Karpas-422 (cell line): ENCODE results near the gene IQCF5. TPM values are rescaled to one million over a fixed set of nuclear protein-coding genes. Genes with fewer than 3 reads are reported as not detected.

Source experiments
- DNase-seq: peaks from one replicate; pipeline ENCODE4 v3.0.0-alpha.2; 2015
- H2AFZ ChIP-seq: fragments of 200-600 bp; sonication (generic); 2 replicates; pipeline ENCODE4 v1.6.1; 2014; ENCODE audit warnings: antibody characterized with exemption, low read length, mixed read lengths
- H3K27ac ChIP-seq: fragments of 200-600 bp; sonication (generic); 2 replicates; pipeline ENCODE4 v1.5.1; 2014; ENCODE audit warnings: mild to moderate bottlenecking, low read length, moderate library complexity
- H3K27me3 ChIP-seq: fragments of 200-600 bp; sonication (generic); 2 replicates; pipeline ENCODE4 v1.6.1; 2014; ENCODE audit warnings: low read length, mixed read lengths
- H3K36me3 ChIP-seq: fragments of 200-600 bp; sonication (generic); 2 replicates; pipeline ENCODE4 v1.6.1; 2014; ENCODE audit warnings: low read length, mixed read lengths; ENCODE audit not compliant: insufficient read depth
- H3K4me1 ChIP-seq: fragments of 200-600 bp; sonication (generic); 2 replicates; pipeline ENCODE4 v1.6.1; 2014; ENCODE audit warnings: mild to moderate bottlenecking, low read length, mixed read lengths
- H3K4me2 ChIP-seq: fragments of 200-600 bp; sonication (generic); 2 replicates; pipeline ENCODE4 v1.6.1; 2014; ENCODE audit warnings: low read length, low read depth, mild to moderate bottlenecking; ENCODE audit not compliant: poor library complexity, severe bottlenecking
- H3K4me3 ChIP-seq: fragments of 200-600 bp; sonication (generic); 2 replicates; pipeline ENCODE4 v1.5.1; 2014; ENCODE audit warnings: mild to moderate bottlenecking, antibody characterized with exemption, low read length, mixed read lengths
- H3K79me2 ChIP-seq: fragments of 200-600 bp; sonication (generic); 2 replicates; pipeline ENCODE4 v1.6.1; 2014; ENCODE audit warnings: mild to moderate bottlenecking, low read length, mixed read lengths
- H3K9ac ChIP-seq: fragments of 200-600 bp; sonication (generic); 2 replicates; pipeline ENCODE4 v1.6.0; 2014; ENCODE audit warnings: low read length
- H3K9me2 ChIP-seq: fragments of 200-600 bp; sonication (generic), shearing (Covaris generic); replicated peaks from 2 replicates; pipeline ENCODE4 v1.6.0; 2014; ENCODE audit warnings: mild to moderate bottlenecking, low read length, moderate library complexity; ENCODE audit not compliant: insufficient read depth
- H3K9me3 ChIP-seq: fragments of 300-700, 200-600 bp; sonication (generic); 2 replicates; pipeline ENCODE4 v1.6.1; 2014; ENCODE audit warnings: low read length, mixed read lengths
- H4K20me1 ChIP-seq: fragments of 200-600 bp; sonication (generic); 2 replicates; pipeline ENCODE4 v1.6.1; 2014; ENCODE audit warnings: mild to moderate bottlenecking, antibody characterized with exemption, low read length, low read depth; ENCODE audit not compliant: insufficient read depth
- total RNA-seq: library from RNA; depleted of rRNA; stranded (reverse); fragments of >200 nt; shearing (Covaris generic); gene quantifications from 2 replicates; pipeline ENCODE4 v1.2.3, GENCODE V29; 2014; ENCODE audit warnings: low replicate concordance

IQCF5 gene
- total RNA-seq, 1 experiment from 2014 or later, result not detected

DNA sequence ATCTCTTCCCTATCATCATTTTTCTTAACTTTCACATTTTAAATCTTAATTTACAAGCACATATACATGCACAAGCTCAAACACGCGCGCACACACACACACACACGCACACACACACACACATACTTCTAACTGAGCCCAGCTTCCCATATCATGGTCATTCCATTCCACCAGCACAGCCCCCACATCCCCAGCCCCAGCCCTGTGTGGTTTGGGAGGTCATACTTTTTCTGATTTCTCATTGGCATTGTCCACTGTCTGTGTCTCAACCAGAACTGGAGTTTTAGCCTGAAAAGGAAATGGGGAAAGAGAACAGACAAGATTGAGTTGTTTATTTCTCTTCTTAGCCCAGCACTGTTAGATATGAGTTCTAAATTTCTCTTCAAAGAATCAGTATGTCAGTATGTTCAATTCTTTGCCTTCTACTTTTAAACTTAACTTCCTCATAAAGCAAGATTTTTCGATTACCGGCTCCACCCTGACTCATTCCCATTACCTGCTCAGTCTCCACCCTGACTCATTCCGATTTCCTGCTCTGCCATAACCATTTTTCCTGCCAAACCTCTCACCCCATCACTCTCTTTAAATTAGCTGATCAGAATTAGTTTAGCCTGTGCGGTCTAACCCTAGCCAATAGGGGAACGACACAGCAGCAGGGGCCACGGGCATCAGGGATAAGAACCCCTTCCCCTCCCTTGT lies 21.4 kb upstream of the IQCF5 start:
- H3K9me3 ChIP-seq, result no peaks in the 10 kb centered on the region
- no peaks in the 10 kb centered on the region for H3K36me3 ChIP-seq
- no peaks in the 10 kb centered on the region for H3K4me1 ChIP-seq
- no peaks in the 10 kb centered on the region for H3K79me2 ChIP-seq
- no peak overlapping the region for H3K9ac ChIP-seq
- no peaks in the 10 kb centered on the region for H3K27me3 ChIP-seq
- no peak overlapping the region for H3K4me3 ChIP-seq
- H3K9me2 ChIP-seq, result no peaks in the 10 kb centered on the region
- no peaks in the 10 kb centered on the region for H4K20me1 ChIP-seq
- no peak overlapping the region for H3K27ac ChIP-seq
- H2AFZ ChIP-seq, result no peak overlapping the region
- no peak overlapping the region for H3K4me2 ChIP-seq
- no peak for DNase-seq

GRCh38 chr3:51894939-51895338 lies 19.5 kb upstream of the IQCF5 start:
- Histone ChIP-seq H3K27ac (no peak overlapping the region), H3K79me2 (no peaks in the 10 kb centered on the region), H2AFZ (no peak overlapping the region), H3K27me3 (no peaks in the 10 kb centered on the region), H3K9ac (no peak overlapping the region), H3K9me3 (no peaks in the 10 kb centered on the region), H3K4me1 (no peaks in the 10 kb centered on the region), H3K9me2 (no peaks in the 10 kb centered on the region), H3K36me3 (no peaks in the 10 kb centered on the region), H3K4me2 (no peak overlapping the region), H3K4me3 (no peak overlapping the region), H4K20me1 (no peaks in the 10 kb centered on the region)
- DNase-seq, result no peak

GRCh38 chr3:51894391-51894790 lies 19.0 kb upstream of the IQCF5 start:
- Histone ChIP-seq H3K27me3 (no peaks in the 10 kb centered on the region), H3K9me3 (no peaks in the 10 kb centered on the region), H3K36me3 (no peaks in the 10 kb centered on the region), H3K4me2 (no peak overlapping the region), H3K79me2 (no peaks in the 10 kb centered on the region), H3K4me3 (no peak overlapping the region), H3K9me2 (no peaks in the 10 kb centered on the region), H3K4me1 (no peaks in the 10 kb centered on the region), H4K20me1 (no peaks in the 10 kb centered on the region), H3K9ac (no peak overlapping the region), H2AFZ (no peak overlapping the region), H3K27ac (no peak overlapping the region)
- no peak for DNase-seq

DNA sequence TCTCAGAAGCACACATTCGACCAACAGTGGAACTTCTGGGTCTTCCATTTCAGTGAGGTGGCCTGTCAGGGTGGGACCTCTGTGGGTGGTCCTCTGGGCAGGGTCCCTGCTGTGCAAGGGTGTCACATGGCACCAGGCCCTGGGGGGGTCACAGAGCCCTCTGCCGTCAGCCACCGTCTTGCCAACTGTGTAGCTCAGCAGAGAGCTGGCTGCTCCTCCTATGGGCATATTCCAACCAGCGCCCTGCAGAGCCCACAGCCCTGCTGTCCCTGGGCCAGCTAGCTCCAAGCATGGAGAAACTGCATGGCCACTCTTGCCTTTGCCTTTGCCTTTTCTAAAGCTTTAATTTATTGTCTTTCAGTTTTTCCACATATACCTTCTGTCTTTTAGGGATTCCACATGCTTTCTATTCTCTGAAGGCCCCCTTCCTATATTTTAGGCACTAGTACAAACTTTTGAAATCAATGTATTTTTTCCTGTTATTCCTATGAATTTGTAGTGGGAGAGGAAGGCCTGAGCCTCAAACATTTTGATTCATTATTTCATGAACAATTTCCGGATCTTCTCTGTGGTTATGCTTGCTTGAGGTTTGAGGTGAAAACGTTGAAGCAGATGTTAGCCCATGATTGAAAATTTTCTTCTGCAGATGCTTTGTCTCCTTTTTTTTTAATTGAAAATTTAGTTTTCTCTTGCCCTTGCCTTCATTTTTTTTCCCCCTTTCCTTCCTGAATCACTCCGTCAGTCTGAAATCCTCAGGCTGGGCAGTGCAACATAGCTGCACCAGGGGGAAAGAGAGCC lies 16.0 kb upstream of the IQCF5 start:
- no peak for DNase-seq
- H3K9ac ChIP-seq, result no peak overlapping the region
- H4K20me1 ChIP-seq, result no peaks in the 10 kb centered on the region
- H3K27ac ChIP-seq, result no peak overlapping the region
- no peak overlapping the region for H3K4me2 ChIP-seq
- H3K27me3 ChIP-seq, result no peaks in the 10 kb centered on the region
- H3K79me2 ChIP-seq, result no peaks in the 10 kb centered on the region
- H3K9me3 ChIP-seq, result no peaks in the 10 kb centered on the region
- no peak overlapping the region for H3K4me3 ChIP-seq
- no peaks in the 10 kb centered on the region for H3K4me1 ChIP-seq
- H3K36me3 ChIP-seq, result no peaks in the 10 kb centered on the region
- no peaks in the 10 kb centered on the region for H3K9me2 ChIP-seq
- no peak overlapping the region for H2AFZ ChIP-seq

- Histone ChIP-seq H3K9me2 (no peaks in the 10 kb centered on the region), H3K9me3 (no peaks in the 10 kb centered on the region), H3K9ac (no peak overlapping the region), H3K4me1 (no peaks in the 10 kb centered on the region), H3K4me2 (no peak overlapping the region), H3K79me2 (no peaks in the 10 kb centered on the region), H2AFZ (no peak overlapping the region), H4K20me1 (no peaks in the 10 kb centered on the region), H3K36me3 (no peaks in the 10 kb centered on the region), H3K4me3 (no peak overlapping the region), H3K27ac (no peak overlapping the region), H3K27me3 (no peaks in the 10 kb centered on the region)
- no peak for DNase-seq
Observed at GRCh38 chr3:51888463-51889105, 13.2 kb upstream of the IQCF5 start.

DNA sequence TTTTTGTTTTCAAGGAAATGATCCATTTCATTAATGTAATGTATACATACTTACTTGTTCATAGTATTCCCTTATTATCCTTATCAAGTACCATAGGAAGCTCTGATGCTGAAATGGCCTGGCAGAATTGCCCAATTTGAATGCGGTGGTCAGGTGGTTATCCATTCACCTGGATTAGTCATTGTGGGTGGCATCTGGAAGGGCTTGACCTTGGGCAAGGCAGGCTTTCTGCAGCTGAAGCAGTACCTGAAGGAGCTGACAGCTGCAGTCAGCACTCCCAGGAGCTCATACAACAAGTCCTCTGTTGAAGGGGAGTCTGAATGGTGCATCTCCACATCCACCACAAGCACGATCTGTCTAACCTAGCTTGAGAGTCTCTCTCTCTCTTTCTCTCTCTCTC lies 12.2 kb upstream of the IQCF5 start:
- Histone ChIP-seq H3K9me3 (no peaks in the 10 kb centered on the region), H3K9me2 (no peaks in the 10 kb centered on the region), H2AFZ (no peak overlapping the region), H3K4me2 (no peak overlapping the region), H3K9ac (no peak overlapping the region), H4K20me1 (no peaks in the 10 kb centered on the region), H3K27me3 (no peaks in the 10 kb centered on the region), H3K36me3 (no peaks in the 10 kb centered on the region), H3K4me1 (no peaks in the 10 kb centered on the region), H3K79me2 (no peaks in the 10 kb centered on the region), H3K4me3 (no peak overlapping the region), H3K27ac (no peak overlapping the region)
- DNase-seq, result no peak

GRCh38 chr3:51886447-51886846 lies 11.0 kb upstream of the IQCF5 start:
- H3K4me2 ChIP-seq, result no peak overlapping the region
- no peak overlapping the region for H3K4me3 ChIP-seq
- no peak overlapping the region for H2AFZ ChIP-seq
- H3K27me3 ChIP-seq, result no peaks in the 10 kb centered on the region
- no peaks in the 10 kb centered on the region for H3K36me3 ChIP-seq
- no peaks in the 10 kb centered on the region for H3K9me2 ChIP-seq
- no peaks in the 10 kb centered on the region for H3K4me1 ChIP-seq
- no peak overlapping the region for H3K9ac ChIP-seq
- no peaks in the 10 kb centered on the region for H3K9me3 ChIP-seq
- H3K27ac ChIP-seq, result no peak overlapping the region
- no peaks in the 10 kb centered on the region for H3K79me2 ChIP-seq
- no peak for DNase-seq
- H4K20me1 ChIP-seq, result no peaks in the 10 kb centered on the region

DNA sequence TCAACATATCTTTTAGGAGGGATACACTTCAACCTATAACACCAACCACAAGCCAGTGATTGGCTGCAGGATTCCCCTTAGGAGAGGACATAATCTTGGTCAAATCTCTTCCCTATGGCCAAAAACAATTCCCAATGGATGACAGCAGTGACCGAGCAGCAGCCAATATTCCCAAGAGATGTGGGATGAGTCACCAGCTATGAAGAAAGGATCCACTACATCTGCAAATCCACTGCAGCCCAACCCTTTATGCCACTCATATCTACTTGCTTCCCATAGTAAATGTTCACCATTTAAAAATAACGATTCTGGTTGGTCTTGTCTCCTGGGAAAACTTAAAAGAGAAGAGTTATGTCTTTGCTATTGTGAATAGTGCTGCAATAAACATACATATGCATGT lies 4.5 kb upstream of the IQCF5 start:
- no peak for DNase-seq
- no peak overlapping the region for H3K9ac ChIP-seq
- H3K4me1 ChIP-seq, result no peaks in the 10 kb centered on the region
- no peaks in the 10 kb centered on the region for H3K27me3 ChIP-seq
- H2AFZ ChIP-seq, result no peak overlapping the region
- H3K4me2 ChIP-seq, result no peak overlapping the region
- H3K9me2 ChIP-seq, result no peaks in the 10 kb centered on the region
- no peaks in the 10 kb centered on the region for H3K79me2 ChIP-seq
- H3K27ac ChIP-seq, result no peak overlapping the region
- H3K36me3 ChIP-seq, result no peaks in the 10 kb centered on the region
- H4K20me1 ChIP-seq, result no peaks in the 10 kb centered on the region
- no peak overlapping the region for H3K4me3 ChIP-seq
- H3K9me3 ChIP-seq, result no peaks in the 10 kb centered on the region
